Globus pallidus (tissue), 1 donor: ENCODE results near the gene ADAMTSL3.

Experiments used
- DNase-seq: peaks from one replicate; pipeline ENCODE4 v3.0.0-alpha.2; 2015; ENCODE audit warnings: low spot score

The ADAMTSL3 gene

GRCh38 chr15:83837945-83838571 is 184.1 kb downstream of the ADAMTSL3 start:
- peak; percentile 57 for DNase-seq

GRCh38 chr15:83838763-83839162 is 184.8 kb downstream of the ADAMTSL3 start:
- DNase-seq = no peak

- DNase-seq = no peak
These were observed 188.4 kb downstream of the ADAMTSL3 start for GRCh38 chr15:83842281-83842680.

GRCh38 chr15:83843471-83843871 is 189.5 kb downstream of the ADAMTSL3 start:
- no peak for DNase-seq

GRCh38 chr15:83844742-83845141 is 190.8 kb downstream of the ADAMTSL3 start:
- DNase-seq = no peak

- DNase-seq = no peak
These were observed 191.3 kb downstream of the ADAMTSL3 start for GRCh38 chr15:83845230-83845629.

- DNase-seq = no peak
These were observed 192.9 kb downstream of the ADAMTSL3 start for GRCh38 chr15:83846847-83847246.

- DNase-seq = no peak
These were observed 194.6 kb downstream of the ADAMTSL3 start for GRCh38 chr15:83848315-83849050.

GRCh38 chr15:83850015-83850414 is 196.1 kb downstream of the ADAMTSL3 start:
- DNase-seq = no peak

- DNase-seq = no peak
These were observed 196.8 kb downstream of the ADAMTSL3 start for GRCh38 chr15:83850501-83851245.

GRCh38 chr15:83853232-83853631 is 199.3 kb downstream of the ADAMTSL3 start:
- no peak for DNase-seq

- DNase-seq = no peak
These were observed 200.4 kb downstream of the ADAMTSL3 start for GRCh38 chr15:83854321-83854720.

- no peak for DNase-seq
These were observed 201.2 kb downstream of the ADAMTSL3 start for GRCh38 chr15:83854950-83855707.

GRCh38 chr15:83855956-83856355 is 202.0 kb downstream of the ADAMTSL3 start:
- no peak for DNase-seq

- DNase-seq = no peak
These were observed 205.0 kb downstream of the ADAMTSL3 start for GRCh38 chr15:83858820-83859505.

GRCh38 chr15:83866692-83867091 is 212.8 kb downstream of the ADAMTSL3 start:
- DNase-seq = no peak

- DNase-seq = peak; percentile 26
These were observed 215.4 kb downstream of the ADAMTSL3 start for GRCh38 chr15:83869341-83869740.

GRCh38 chr15:83871808-83872559 is 218.1 kb downstream of the ADAMTSL3 start:
- DNase-seq = peak; percentile 30

- DNase-seq = no peak
These were observed 220.0 kb downstream of the ADAMTSL3 start for GRCh38 chr15:83873966-83874365.

GRCh38 chr15:83880529-83880928 is 226.6 kb downstream of the ADAMTSL3 start:
- DNase-seq = no peak

- no peak for DNase-seq
These were observed 227.2 kb downstream of the ADAMTSL3 start for GRCh38 chr15:83881156-83881555.
